ENCODE data around the gene COX8A. TPM values are rescaled to one million over a fixed set of nuclear protein-coding genes. Genes with fewer than 3 reads are reported as not detected.

Gene COX8A
- polyA plus RNA-seq, 1 experiment, result 200 TPM

GRCh38 chr11:63998558-63999348 is 24.3 kb downstream of the COX8A start:
- ChIA-PET POLR2A (interaction anchor here (1.1 to 1.7 kb wide), 2 partner anchors 24 to 187 kb away, joined by 3 read pairs; partner anchors contain the start of gene STIP1), CTCF (interaction anchor here (1.4 to 4.5 kb wide), 3 partner anchors 151 to 161 kb away, joined by 3 to 154 read pairs (median 4); no protein-coding TSS in a partner anchor)
- no peaks in the 10 kb centered on the region for H3K27me3 ChIP-seq (ENCODE audit: control insufficient read depth, insufficient read depth, low read length)
- H3K4me3 ChIP-seq (ENCODE audit: low read depth, low read length), result no peak overlapping the region
- no peak for TF ChIP-seq CTCF (IDR thresholded peaks at IDR 0.05; ENCODE audit: low read depth, low read length)
- no peaks in the 10 kb centered on the region for H3K9me3 ChIP-seq (ENCODE audit: control insufficient read depth, insufficient read depth, low read length)
- H3K27ac ChIP-seq (ENCODE audit: low read depth, low read length), result no peak overlapping the region
- DNase-seq (ENCODE audit: low read depth, low spot score), result no peak

- no peak overlapping the region for H3K4me3 ChIP-seq (ENCODE audit: low read depth, low read length)
- CTCF ChIA-PET, result interaction anchor here (0.9 to 4.5 kb wide), 7 partner anchors 8 to 230 kb away, joined by 3 to 154 read pairs (median 4); partner anchors contain the start of gene MACROD1
- H3K9me3 ChIP-seq (ENCODE audit: control insufficient read depth, insufficient read depth, low read length), result no peaks in the 10 kb centered on the region; the same call in 1 of the 2 replicates
- no peak for DNase-seq (ENCODE audit: low read depth, low spot score)
- no peaks in the 10 kb centered on the region for H3K27me3 ChIP-seq (ENCODE audit: control insufficient read depth, insufficient read depth, low read length)
- POLR2A ChIA-PET, result interaction anchor here (1.0 to 1.7 kb wide), 2 partner anchors 24 to 150 kb away, joined by 3 read pairs; no protein-coding TSS in a partner anchor
- no peak for TF ChIP-seq CTCF (IDR thresholded peaks at IDR 0.05; ENCODE audit: low read depth, low read length)
- no peak overlapping the region for H3K27ac ChIP-seq (ENCODE audit: low read depth, low read length)
Observed at GRCh38 chr11:63999349-64000025, 25.1 kb downstream of the COX8A start.

- POLR2A ChIA-PET, result interaction anchor here (0.7 to 1.7 kb wide), 4 partner anchors 16 to 149 kb away, joined by 3 to 4 read pairs (median 4); no protein-coding TSS in a partner anchor
- TF ChIP-seq CTCF (IDR thresholded peaks at IDR 0.05; ENCODE audit: low read depth, low read length), result peak; percentile 58
- Histone ChIP-seq H3K9me3 (ENCODE audit: control insufficient read depth, insufficient read depth, low read length) (no peaks in the 10 kb centered on the region; the same call in 1 of the 2 replicates), H3K27me3 (ENCODE audit: control insufficient read depth, insufficient read depth, low read length) (no peaks in the 10 kb centered on the region), H3K4me3 (ENCODE audit: low read depth, low read length) (peak overlapping the region; percentile 32; the same call in 1 of the 2 replicates), H3K27ac (ENCODE audit: low read depth, low read length) (no peak overlapping the region)
- CTCF ChIA-PET, result interaction anchor here (0.8 to 4.5 kb wide), 14 partner anchors 9 to 231 kb away, joined by 3 to 154 read pairs (median 4); partner anchors contain the start of genes MACROD1 and OTUB1
- DNase-seq (ENCODE audit: low read depth, low spot score), result no peak
Observed at GRCh38 chr11:64000026-64000739, 25.8 kb downstream of the COX8A start.

- TF ChIP-seq CTCF (IDR thresholded peaks at IDR 0.05; ENCODE audit: low read depth, low read length), result no peak
- peak overlapping the region; percentile 32; the same call in 1 of the 2 replicates for H3K4me3 ChIP-seq (ENCODE audit: low read depth, low read length)
- POLR2A ChIA-PET, result interaction anchor here (0.7 to 1.7 kb wide), 4 partner anchors 15 to 148 kb away, joined by 3 to 4 read pairs (median 4); no protein-coding TSS in a partner anchor
Observed at GRCh38 chr11:64000740-64001483, 26.5 kb downstream of the COX8A start.

More at GRCh38 chr11:64000740-64001483, 26.5 kb downstream of the COX8A start:
- Histone ChIP-seq H3K9me3 (ENCODE audit: control insufficient read depth, insufficient read depth, low read length) (no peaks in the 10 kb centered on the region; the same call in 1 of the 2 replicates), H3K27me3 (ENCODE audit: control insufficient read depth, insufficient read depth, low read length) (no peaks in the 10 kb centered on the region), H3K27ac (ENCODE audit: low read depth, low read length) (no peak overlapping the region)
- CTCF ChIA-PET, result interaction anchor here (0.8 to 4.5 kb wide), 17 partner anchors 10 to 303 kb away, joined by 3 to 154 read pairs (median 4); partner anchors contain the start of genes MACROD1 and OTUB1
- DNase-seq (ENCODE audit: low read depth, low spot score), result no peak

Data from AG04450 (cell line).